IMR-90 (cell line): ENCODE data around the gene CNGB1. TPM values are rescaled to one million over a fixed set of nuclear protein-coding genes. Genes with fewer than 3 reads are reported as not detected.

Source experiments
- ATAC-seq: fragments of 200-7000 bp; cut with Tn5 transposase; 2 replicates; pipeline ENCODE4 v1.9.1; 2020; ENCODE audit warnings: low read depth, mild to moderate bottlenecking, moderate library complexity
- BruUV-seq: library from RNA; stranded (reverse); fragments of 400-500 nt; replicated peaks from 2 replicates; lab custom pipeline; 2021; lab: Mats Ljungman, UMichigan
- CTCF ChIA-PET: fragments of 300-600 bp; formaldehyde crosslinking; extraction: SDS; loops from one replicate; lab custom pipeline; 2021; ENCODE audit warnings: antibody characterized with exemption; lab: Yijun Ruan, JAX
- POLR2A ChIA-PET: fragments of 300-600 bp; sonication (Branson Sonifier 250); formaldehyde crosslinking; loops from one replicate; lab custom pipeline; 2022; ENCODE audit warnings: antibody characterized with exemption; ENCODE audit not compliant: unreplicated experiment; lab: Charles Lee
- DNase-seq: peaks from one replicate; pipeline ENCODE4 v3.0.0; 2013
- H2AFZ ChIP-seq: replicated peaks from 2 replicates; pipeline ENCODE3; 2013; ENCODE audit warnings: low read length, mild to moderate bottlenecking; ENCODE audit not compliant: poor library complexity
- H2AK5ac ChIP-seq: 2 replicates; pipeline ENCODE4 v1.6.1; 2013; ENCODE audit warnings: low read depth, low read length, inconsistent platforms
- H2AK9ac ChIP-seq: replicated peaks from 2 replicates; pipeline ENCODE3; 2013; ENCODE audit warnings: mild to moderate bottlenecking, low read depth, low read length, moderate library complexity; ENCODE audit not compliant: poor library complexity
- H2BK120ac ChIP-seq: 2 replicates; pipeline ENCODE4 v1.6.1; 2013; ENCODE audit warnings: low read depth, low read length, inconsistent platforms
- H2BK15ac ChIP-seq: 3 replicates; pipeline ENCODE4 v1.6.1; 2013; ENCODE audit warnings: low read depth, low read length, inconsistent platforms
- H2BK20ac ChIP-seq: 2 replicates; pipeline ENCODE4 v1.6.1; 2013; ENCODE audit warnings: low read depth, mild to moderate bottlenecking, inconsistent platforms, low read length, moderate library complexity
- H2BK5ac ChIP-seq: 2 replicates; pipeline ENCODE4 v1.6.1; 2013; ENCODE audit warnings: mild to moderate bottlenecking, low read depth, low read length, inconsistent platforms; ENCODE audit not compliant: poor library complexity, severe bottlenecking
- H3K14ac ChIP-seq: replicated peaks from 2 replicates; pipeline ENCODE4 v1.6.1; 2013; ENCODE audit warnings: low read depth, low read length, inconsistent platforms
- H3K18ac ChIP-seq: 2 replicates; pipeline ENCODE4 v1.6.1; 2013; ENCODE audit warnings: low read depth, low read length, control low read depth
- H3K23ac ChIP-seq: 2 replicates; pipeline ENCODE4 v1.6.1; 2013; ENCODE audit warnings: low read depth, low read length, inconsistent platforms
- H3K27ac ChIP-seq: 2 replicates; pipeline ENCODE4 v1.5.1; 2013; ENCODE audit warnings: mild to moderate bottlenecking, control low read depth, low read length; ENCODE audit not compliant: insufficient read depth
- H3K27me3 ChIP-seq: 2 replicates; pipeline ENCODE4 v1.6.1; 2013; ENCODE audit warnings: low read length; ENCODE audit not compliant: control insufficient read depth, insufficient read depth
- H3K36me3 ChIP-seq: 2 replicates; pipeline ENCODE4 v1.6.1; 2013; ENCODE audit warnings: low read length, mixed read lengths; ENCODE audit not compliant: control insufficient read depth, insufficient read depth
- H3K4ac ChIP-seq: 2 replicates; pipeline ENCODE4 v1.6.1; 2013; ENCODE audit warnings: low read depth, low read length, inconsistent platforms
- H3K4me1 ChIP-seq: 2 replicates; pipeline ENCODE4 v1.6.1; 2013; ENCODE audit warnings: low read length, mixed read lengths; ENCODE audit not compliant: control insufficient read depth, insufficient read depth
- H3K4me2 ChIP-seq: 2 replicates; pipeline ENCODE4 v1.6.1; 2013; ENCODE audit warnings: low read depth, mild to moderate bottlenecking, control low read depth, low read length, moderate library complexity
- H3K4me3 ChIP-seq: 2 replicates; pipeline ENCODE4 v1.5.1; 2013; ENCODE audit warnings: low read depth, mild to moderate bottlenecking, control low read depth, low read length, moderate library complexity; ENCODE audit not compliant: insufficient read depth
- H3K56ac ChIP-seq: 2 replicates; pipeline ENCODE4 v1.6.1; 2013; ENCODE audit warnings: low read length, inconsistent platforms; ENCODE audit not compliant: insufficient read depth; ENCODE audit errors: extremely low read depth
- H3K79me1 ChIP-seq, 2 experiments: 2 replicates each; pipeline ENCODE4 v1.6.1; 2013; ENCODE audit warnings: low read length in 2 of 2, inconsistent platforms in 1 of 2, low read depth in 1 of 2
- H3K9ac ChIP-seq: 2 replicates; pipeline ENCODE4 v1.6.1; 2013; ENCODE audit warnings: low read depth, low read length, control low read depth
- H3K9me1 ChIP-seq: 2 replicates; pipeline ENCODE4 v1.6.1; 2013; ENCODE audit warnings: low read length, inconsistent platforms; ENCODE audit not compliant: insufficient read depth
- H3K9me3 ChIP-seq: 2 replicates; pipeline ENCODE4 v1.6.1; 2013; ENCODE audit warnings: low read length; ENCODE audit not compliant: control insufficient read depth, insufficient read depth
- H4K20me1 ChIP-seq: 2 replicates; pipeline ENCODE4 v1.6.1; 2013; ENCODE audit warnings: low read length, inconsistent platforms; ENCODE audit not compliant: insufficient read depth
- H4K5ac ChIP-seq: 2 replicates; pipeline ENCODE4 v1.6.1; 2013; ENCODE audit warnings: mild to moderate bottlenecking, low read depth, low read length, control low read depth
- H4K8ac ChIP-seq, 2 experiments: 2 replicates each; pipeline ENCODE4 v1.6.1; 2013; ENCODE audit warnings: low read depth in 2 of 2, low read length in 2 of 2, control low read depth in 1 of 2, inconsistent platforms in 1 of 2
- H4K91ac ChIP-seq: 2 replicates; pipeline ENCODE4 v1.6.1; 2013; ENCODE audit warnings: low read depth, low read length, inconsistent platforms; ENCODE audit not compliant: insufficient read depth
- MAFK ChIP-seq: IDR thresholded peaks from 2 replicates; pipeline ENCODE4 v1.6.1; 2012; ENCODE audit warnings: low read depth, low read length, improper control_type of control experiment
- POLR2A ChIP-seq: IDR thresholded peaks from 2 replicates; pipeline ENCODE4 v1.6.1; 2012; ENCODE audit warnings: mild to moderate bottlenecking, low read depth, low read length
- WGBS, 2 experiments: methylation state at CpG; one replicate each; pipeline versions ENCODE4 v1.1.5 to v1.1.7; 2013; ENCODE audit warnings: missing lambda C conversion rate in 2 of 2; ENCODE audit not compliant: insufficient read length in 1 of 2; ENCODE audit errors: extremely low coverage in 2 of 2; 5-methylcytosine and 5-hydroxymethylcytosine counted together
- dilution Hi-C: fragments of 300-500 bp; cut with HindIII; formaldehyde crosslinking; loops from one replicate; pipeline ENCODE4 v1.14.3; 2018; ENCODE audit warnings: low sequenced_read_pairs; ENCODE audit not compliant: unreplicated experiment
- in situ Hi-C: fragments of 300-500 bp; cut with MboI; formaldehyde crosslinking; loops from 3 replicates; pipeline ENCODE4 v1.14.3; 2019; ENCODE audit warnings: low sequenced_read_pairs, inconsistent platforms, mixed read lengths
- intact Hi-C: fragments of 100-400 bp; cut with micrococcal nuclease; formaldehyde crosslinking; loops from 2 replicates; pipeline ENCODE4 v1.10.0; 2022
- polyA plus RNA-seq, 3 experiments: library from polyadenylated mRNA; depleted of rRNA; stranded (reverse); fragments of >200 nt; gene quantifications; 2 replicates each; pipeline ENCODE4 v1.2.3, GENCODE V29; 2012; ENCODE audit warnings: low replicate concordance in 1 of 3
- total RNA-seq: library from RNA; depleted of rRNA; stranded (reverse); fragments of >200 nt; gene quantifications from 2 replicates; pipeline ENCODE4 v1.2.3, GENCODE V29; 2012

Gene CNGB1
- total and polyA plus RNA-seq, 2 of the 4 experiments (the other 2 are of a cell fraction): not detected

DNA sequence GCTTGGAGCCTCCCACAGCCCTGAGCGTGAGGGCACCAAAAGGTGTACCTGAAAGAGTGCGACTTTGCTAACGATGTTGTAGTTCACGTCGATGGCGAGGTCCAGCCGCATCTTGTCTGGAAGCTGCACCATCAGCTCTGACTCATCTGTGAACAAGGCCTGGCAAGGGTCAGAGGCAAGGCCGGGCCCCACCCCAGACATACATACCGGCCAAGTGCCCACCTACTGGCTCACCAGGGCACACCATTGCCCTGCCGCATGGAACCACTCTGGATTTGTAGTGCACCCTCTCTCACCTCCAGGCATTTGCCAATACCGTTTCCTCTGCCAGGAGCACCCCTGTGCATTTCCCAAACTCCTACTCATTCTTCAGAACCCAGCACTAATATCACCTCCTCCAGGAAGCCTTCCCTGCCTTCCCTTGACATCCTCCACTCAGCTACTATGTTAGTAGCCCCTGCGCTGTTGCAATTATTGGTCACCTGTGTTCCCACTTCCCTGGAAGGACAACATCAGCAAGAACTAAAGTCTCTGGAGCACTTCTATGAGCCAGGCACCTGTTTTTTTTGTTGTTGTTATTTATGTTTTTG, 69.4 kb downstream of the CNGB1 start:
- H3K23ac ChIP-seq: no peak overlapping the region
- no TSS peak for BruUV-seq
- peak overlapping the region; percentile 28; the same call in 1 of the 2 replicates for H2AK5ac ChIP-seq
- H3K14ac ChIP-seq: no peak overlapping the region
- no peak overlapping the region for H2AK9ac ChIP-seq
- ATAC-seq (no peak), DNase-seq (no peak)
- TF ChIP-seq POLR2A: no peak
- TF ChIP-seq MAFK: no peak
- dilution Hi-C loops (no loop called here), intact Hi-C loops (no loop called here), in situ Hi-C loops (loop anchor here (25.0 kb wide), 1 partner anchor 211 kb away; no protein-coding TSS in a partner anchor)
- H3K36me3 ChIP-seq: no peaks in the 10 kb centered on the region
- H4K5ac ChIP-seq: no peak overlapping the region
- H2BK5ac ChIP-seq: no peak overlapping the region
- no peak overlapping the region for H3K4me3 ChIP-seq
- H4K8ac ChIP-seq: no peak overlapping the region
- no peak overlapping the region for H3K4me2 ChIP-seq
- 0 out of 2 replicates have a peak, but pooled peaks cover 7% of the 10 kb centered on the region for H4K20me1 ChIP-seq
- no peak overlapping the region for H2AFZ ChIP-seq
- no peak overlapping the region for H3K9ac ChIP-seq
- ChIA-PET POLR2A (no interaction called here), CTCF (no interaction called here)
- no peak overlapping the region for H3K4ac ChIP-seq
- no peaks in the 10 kb centered on the region for H3K9me1 ChIP-seq
- no peak overlapping the region for H3K18ac ChIP-seq
- no peak overlapping the region for H2BK120ac ChIP-seq
- no peak overlapping the region for H3K27ac ChIP-seq
- no peak overlapping the region for H2BK15ac ChIP-seq
- H4K91ac ChIP-seq: no peak overlapping the region
- H2BK20ac ChIP-seq: no peak overlapping the region
- no peak overlapping the region for H3K56ac ChIP-seq
- no peaks in the 10 kb centered on the region for H3K79me1 ChIP-seq
- peaks cover under 1% of the 10 kb centered on the region; the same call in 1 of the 2 replicates for H3K4me1 ChIP-seq
- no peaks in the 10 kb centered on the region for H3K9me3 ChIP-seq
- H3K27me3 ChIP-seq: peaks cover 39% of the 10 kb centered on the region
- WGBS, 2 experiments: 63% methylated on average over 7 of the region's 12 CpGs; no CpG with 5 or more reads in 1 of the 2 experiments
